Retinal pigment epithelial cell (primary cell): ENCODE data around the gene RABEP2.
"Not testable (repeated sequence)": the region's sequence is repeated elsewhere in the genome, so short reads cannot be mapped to it uniquely, and the experiment has no call there.

ENCODE experiments used
- DNase-seq: peaks from one replicate; pipeline ENCODE4 v3.0.0-alpha.2; 2010; ENCODE audit warnings: low read depth
- H3K4me3 ChIP-seq: 2 replicates; pipeline ENCODE4 v1.5.1; 2011; ENCODE audit warnings: mild to moderate bottlenecking, low read length, control low read depth, moderate library complexity
- TF ChIP-seq, protein P1 (sequence below): conservative IDR thresholded peaks from 2 replicates; pipeline ENCODE4 v1.5.1; 2011; ENCODE audit warnings: low read depth, low read length, control low read depth, inconsistent platforms

Gene RABEP2

GRCh38 chr16:28897826-28898225 lies 27.2 kb downstream of the RABEP2 start:
- TF ChIP-seq, protein P1, sequence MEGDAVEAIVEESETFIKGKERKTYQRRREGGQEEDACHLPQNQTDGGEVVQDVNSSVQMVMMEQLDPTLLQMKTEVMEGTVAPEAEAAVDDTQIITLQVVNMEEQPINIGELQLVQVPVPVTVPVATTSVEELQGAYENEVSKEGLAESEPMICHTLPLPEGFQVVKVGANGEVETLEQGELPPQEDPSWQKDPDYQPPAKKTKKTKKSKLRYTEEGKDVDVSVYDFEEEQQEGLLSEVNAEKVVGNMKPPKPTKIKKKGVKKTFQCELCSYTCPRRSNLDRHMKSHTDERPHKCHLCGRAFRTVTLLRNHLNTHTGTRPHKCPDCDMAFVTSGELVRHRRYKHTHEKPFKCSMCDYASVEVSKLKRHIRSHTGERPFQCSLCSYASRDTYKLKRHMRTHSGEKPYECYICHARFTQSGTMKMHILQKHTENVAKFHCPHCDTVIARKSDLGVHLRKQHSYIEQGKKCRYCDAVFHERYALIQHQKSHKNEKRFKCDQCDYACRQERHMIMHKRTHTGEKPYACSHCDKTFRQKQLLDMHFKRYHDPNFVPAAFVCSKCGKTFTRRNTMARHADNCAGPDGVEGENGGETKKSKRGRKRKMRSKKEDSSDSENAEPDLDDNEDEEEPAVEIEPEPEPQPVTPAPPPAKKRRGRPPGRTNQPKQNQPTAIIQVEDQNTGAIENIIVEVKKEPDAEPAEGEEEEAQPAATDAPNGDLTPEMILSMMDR, result no peak
- H3K4me3 ChIP-seq, result no peak overlapping the region
- DNase-seq, result no peak

GRCh38 chr16:28895609-28896008 lies 29.4 kb downstream of the RABEP2 start:
- DNase-seq, result no peak
- TF ChIP-seq, protein P1, result no peak

GRCh38 chr16:28893291-28893690 lies 31.7 kb downstream of the RABEP2 start:
- no peak for DNase-seq
- TF ChIP-seq, protein P1, result no peak
- no peak overlapping the region for H3K4me3 ChIP-seq

More at GRCh38 chr16:28895609-28896008, 29.4 kb downstream of the RABEP2 start:
- H3K4me3 ChIP-seq, result no peak overlapping the region

GRCh38 chr16:28891964-28892890 lies 32.8 kb downstream of the RABEP2 start:
- no peak for DNase-seq
- TF ChIP-seq, protein P1, result no peak
- H3K4me3 ChIP-seq, result no peak overlapping the region

DNA sequence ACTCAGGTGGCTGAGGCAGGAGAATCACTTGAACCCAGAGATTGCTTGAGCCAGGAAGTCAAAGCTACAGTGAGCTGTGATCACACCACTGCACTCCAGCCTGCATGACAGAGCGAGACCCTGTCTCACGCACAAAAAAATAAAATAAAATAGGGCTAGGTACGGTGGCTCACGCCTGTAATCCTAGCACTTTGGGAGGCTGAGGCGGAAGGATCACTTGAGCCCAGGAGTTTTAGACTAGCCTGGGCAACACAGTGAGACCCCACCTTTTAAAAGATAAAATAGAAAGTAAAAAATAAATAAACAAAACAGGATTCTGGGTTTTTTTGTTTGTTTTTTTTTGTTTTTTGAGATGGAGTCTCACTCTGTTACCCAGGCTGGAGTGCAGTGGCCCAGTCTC lies 34.7 kb downstream of the RABEP2 start:
- not testable (repeated sequence) for DNase-seq, H3K4me3 ChIP-seq

GRCh38 chr16:28886945-28887344 lies 38.1 kb downstream of the RABEP2 start:
- TF ChIP-seq, protein P1, result no peak
- DNase-seq, result no peak
- no peak overlapping the region for H3K4me3 ChIP-seq

GRCh38 chr16:28884045-28884444 lies 41.0 kb downstream of the RABEP2 start:
- TF ChIP-seq, protein P1, result no peak
- no peak for DNase-seq
- H3K4me3 ChIP-seq, result no peak overlapping the region
